HepG2 (cell line): ENCODE data around the gene UBE2B. TPM values are rescaled to one million over a fixed set of nuclear protein-coding genes. Genes with fewer than 3 reads are reported as not detected.

Source experiments
- ATAC-seq: fragments of 200-7000 bp; cut with Tn5 transposase; 3 replicates; pipeline ENCODE4 v1.9.1; 2020; ENCODE audit warnings: mild to moderate bottlenecking, moderate library complexity
- BruUV-seq: library from RNA; stranded (reverse); fragments of 400-500 nt; replicated peaks from 2 replicates; lab custom pipeline; 2021; lab: Mats Ljungman, UMichigan
- CTCF ChIA-PET: fragments of 300-600 bp; formaldehyde crosslinking; extraction: SDS; loops from one replicate; lab custom pipeline; 2021; ENCODE audit warnings: low total read pairs, inconsistent platforms, low intra/inter-chr PET ratio; lab: Yijun Ruan, JAX
- POLR2A ChIA-PET: fragments of 350-600 bp; sonication (Branson Sonifier 250); formaldehyde crosslinking; loops from one replicate; lab custom pipeline; 2020; ENCODE audit warnings: antibody characterized with exemption, inconsistent platforms; lab: Yijun Ruan, JAX
- DNase-seq: peaks from one replicate; pipeline ENCODE4 v3.0.0-alpha.2; 2015; ENCODE audit warnings: low spot score
- FAIRE-seq: peaks from 3 replicates; lab custom pipeline; 2011; peaks lifted over from hg19 to GRCh38; lab: Jason Lieb, UNC
- H2AFZ ChIP-seq: one replicate; pipeline ENCODE4 v1.6.1; 2011; ENCODE audit warnings: low read length, inconsistent platforms
- H3K27ac ChIP-seq: fragments of 300-600 bp; 3 replicates; pipeline ENCODE4 v1.8.0; 2011; ENCODE audit warnings: mixed run types, mild to moderate bottlenecking, mixed read lengths, low read length, inconsistent platforms; ENCODE audit not compliant: insufficient read depth; ENCODE audit errors: extremely low read length
- H3K27me3 ChIP-seq, 2 experiments: fragments of 200-600 bp in 1 of 2; 2 replicates in 1 of 2; 3 replicates in 1 of 2; pipeline versions ENCODE4 v1.6.0 to v1.8.0; 2011; ENCODE audit warnings: low read length in 2 of 2, mild to moderate bottlenecking in 2 of 2, moderate library complexity in 2 of 2, inconsistent platforms in 1 of 2; ENCODE audit not compliant: insufficient read depth in 2 of 2, control insufficient read depth in 1 of 2
- H3K36me3 ChIP-seq, 2 experiments: fragments of 200-600 bp in 1 of 2; replicated peaks in 1 of 2; 2 replicates in 1 of 2; 3 replicates in 1 of 2; pipeline versions ENCODE4 v1.5.1 to v1.8.0; 2011; ENCODE audit warnings: low read length in 2 of 2, inconsistent platforms in 1 of 2; ENCODE audit not compliant: insufficient read depth in 2 of 2, control insufficient read depth in 1 of 2
- H3K4me1 ChIP-seq: 2 replicates; pipeline ENCODE4 v1.5.1; 2012; ENCODE audit warnings: low read length, inconsistent platforms; ENCODE audit not compliant: insufficient read depth
- H3K4me2 ChIP-seq: 2 replicates; pipeline ENCODE4 v1.6.0; 2011; ENCODE audit warnings: low read depth, low read length, inconsistent platforms
- H3K4me3 ChIP-seq, 3 experiments: fragments of 200-600 bp in 1 of 3; sonication (generic), shearing (Covaris generic) in 1 of 3; replicated peaks in 1 of 3; 2 replicates each; pipeline ENCODE4 v1.5.1; 2011 to 2016; ENCODE audit warnings: low read length in 3 of 3, inconsistent platforms in 2 of 3, low read depth in 2 of 3, mild to moderate bottlenecking in 2 of 3, control low read depth in 1 of 3, mixed read lengths in 1 of 3; ENCODE audit not compliant: insufficient read depth in 1 of 3
- H3K79me2 ChIP-seq: one replicate; pipeline ENCODE4 v1.6.1; 2011; ENCODE audit warnings: low read length, inconsistent platforms; ENCODE audit not compliant: insufficient read depth
- H3K9ac ChIP-seq: 2 replicates; pipeline ENCODE4 v1.6.0; 2011; ENCODE audit warnings: mild to moderate bottlenecking, low read depth, low read length, inconsistent platforms; ENCODE audit not compliant: insufficient read depth
- H3K9me3 ChIP-seq: 2 replicates; pipeline ENCODE4 v1.5.1; 2012; ENCODE audit warnings: mild to moderate bottlenecking, low read length
- H4K20me1 ChIP-seq: 2 replicates; pipeline ENCODE4 v1.6.0; 2011; ENCODE audit warnings: inconsistent platforms, mild to moderate bottlenecking, low read length, moderate library complexity; ENCODE audit not compliant: insufficient read depth
- ATF7 ChIP-seq, 2 experiments: fragments of 450-650 bp in 1 of 2; sonication (generic) in 1 of 2; formaldehyde crosslinking in 1 of 2; IDR thresholded peaks; 2 replicates each; pipeline versions ENCODE4 v1.4.0 to v1.6.1; 2016 to 2020; ENCODE audit warnings: antibody characterized with exemption in 1 of 2, mild to moderate bottlenecking in 1 of 2, missing genetic modification reagents in 1 of 2
- RARG ChIP-seq: sonication (generic); formaldehyde crosslinking; IDR thresholded peaks from 2 replicates; pipeline ENCODE4 v1.4.0; 2020; ENCODE audit warnings: low read depth, mild to moderate bottlenecking, missing genetic modification reagents
- TOPORS ChIP-seq: sonication (generic); formaldehyde crosslinking; IDR thresholded peaks from 2 replicates; pipeline ENCODE4 v1.8.0; 2023; ENCODE audit warnings: mild to moderate bottlenecking, missing genetic modification reagents
- ZNF274 ChIP-seq: sonication (generic); formaldehyde crosslinking; IDR thresholded peaks from 2 replicates; pipeline ENCODE4 v1.5.1; 2020; ENCODE audit warnings: mild to moderate bottlenecking, missing genetic modification reagents
- WGBS: methylation state at CpG from one replicate; pipeline ENCODE4 v1.1.6; 2017; ENCODE audit warnings: low lambda C conversion rate; 5-methylcytosine and 5-hydroxymethylcytosine counted together
- in situ Hi-C: cut with HindIII; loops from 2 replicates; pipeline ENCODE4 v1.10.0; 2017; ENCODE audit warnings: low pct_unique_long_range_greater_than_20kb; ENCODE audit not compliant: extremely low pct_ligation_motif_present
- intact Hi-C: fragments of 100-400 bp; cut with micrococcal nuclease; formaldehyde crosslinking; loops from one replicate; pipeline ENCODE4 v1.10.0; 2022; ENCODE audit not compliant: unreplicated experiment
- polyA plus RNA-seq, 8 experiments: library from polyadenylated mRNA; depleted of rRNA in 3 of 8; stranded (reverse) in 7 of 8; unstranded in 1 of 8; fragments of >200 nt; fragmentation: Illumina TruSeq in 4 of 8; extraction: Trizol in 4 of 8; gene quantifications; 2 replicates each; pipeline versions ENCODE4 v1.2.1 to v1.2.3, GENCODE V29; 2011 to 2016; ENCODE audit warnings: low read depth in 4 of 8, missing spikeins in 1 of 8, mixed read lengths in 1 of 8; ENCODE audit not compliant: insufficient read depth in 1 of 8
- total RNA-seq, 5 experiments: library from RNA; depleted of rRNA; stranded (reverse); fragments of >200 nt; fragmentation: Illumina TruSeq; extraction: Trizol; gene quantifications; 2 replicates each; pipeline ENCODE4 v1.2.3, GENCODE V29; 2016; ENCODE audit warnings: low read depth in 1 of 5
- TF ChIP-seq, protein P1 (sequence below): sonication (generic); formaldehyde crosslinking; IDR thresholded peaks from 2 replicates; pipeline ENCODE4 v1.5.0; 2020; ENCODE audit warnings: missing genetic modification reagents
- TF ChIP-seq, protein P2 (sequence below): sonication (generic); formaldehyde crosslinking; IDR thresholded peaks from 2 replicates; pipeline ENCODE4 v1.4.0; 2020; ENCODE audit warnings: missing genetic modification reagents; ENCODE audit errors: not compliant biosample characterization

UBE2B gene
- total and polyA plus RNA-seq, 2 of the 13 experiments (the other 11 are each of a cell fraction or from before 2014, with no cell fraction given), result 25.2 to 56.0 TPM

DNA sequence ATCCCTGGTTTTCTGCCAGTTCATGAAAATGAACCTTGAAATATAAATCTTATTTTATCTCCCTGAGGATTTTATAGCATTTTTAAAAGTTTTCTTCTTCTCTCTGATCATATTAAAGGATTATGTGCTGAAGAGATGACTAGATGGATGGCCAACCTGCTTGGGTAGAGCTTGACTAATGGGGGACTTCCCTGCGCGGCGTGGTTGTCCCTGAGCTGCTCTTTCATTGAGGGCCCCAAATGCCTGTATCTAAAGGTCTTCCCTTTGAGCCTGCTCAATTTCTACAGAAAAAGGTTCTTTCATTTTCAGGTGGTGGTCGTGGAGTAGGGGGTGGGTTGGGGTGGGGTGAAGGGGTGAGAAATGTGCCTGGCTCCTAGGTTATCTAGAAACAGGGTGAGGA, 60.8 kb downstream of the UBE2B start:
- Histone ChIP-seq H3K27me3 (peaks cover 2 to 16% of the 10 kb centered on the region in 2 experiments; a peak in 4 of 5 replicates), H4K20me1 (no peaks in the 10 kb centered on the region), H3K79me2 (no peaks in the 10 kb centered on the region), H3K9ac (no peak overlapping the region), H3K36me3 (no peaks in the 10 kb centered on the region), H3K4me1 (peaks cover 52% of the 10 kb centered on the region), H3K4me3 (no peak overlapping the region), H2AFZ (no peak overlapping the region), H3K4me2 (peak overlapping the region; percentile 77; the same call in 1 of the 2 replicates)
- FAIRE-seq (no peak), ATAC-seq (no peak)
- POLR2A ChIA-PET, result interaction anchor here (1.0 to 1.5 kb wide), 5 partner anchors 16 to 80 kb away, joined by 3 to 4 read pairs (median 3); partner anchors contain the start of gene UBE2B
- CTCF ChIA-PET, result no interaction called here
- 69% methylated on average over 4 of the region's 4 CpGs for WGBS
- in situ Hi-C loops, result no loop called here
- intact Hi-C loops, result no loop called here
- no TSS peak for BruUV-seq
- TF ChIP-seq ATF7 (IDR thresholded peaks at IDR 0.05), result no peak
- TF ChIP-seq ATF7 (CRISPR knock-in tag; IDR thresholded peaks at IDR 0.05), result no peak
- TF ChIP-seq, protein P1, sequence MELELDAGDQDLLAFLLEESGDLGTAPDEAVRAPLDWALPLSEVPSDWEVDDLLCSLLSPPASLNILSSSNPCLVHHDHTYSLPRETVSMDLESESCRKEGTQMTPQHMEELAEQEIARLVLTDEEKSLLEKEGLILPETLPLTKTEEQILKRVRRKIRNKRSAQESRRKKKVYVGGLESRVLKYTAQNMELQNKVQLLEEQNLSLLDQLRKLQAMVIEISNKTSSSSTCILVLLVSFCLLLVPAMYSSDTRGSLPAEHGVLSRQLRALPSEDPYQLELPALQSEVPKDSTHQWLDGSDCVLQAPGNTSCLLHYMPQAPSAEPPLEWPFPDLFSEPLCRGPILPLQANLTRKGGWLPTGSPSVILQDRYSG (CRISPR knock-in tag), result no peak
- no peak for TF ChIP-seq TOPORS
- TF ChIP-seq, protein P2, sequence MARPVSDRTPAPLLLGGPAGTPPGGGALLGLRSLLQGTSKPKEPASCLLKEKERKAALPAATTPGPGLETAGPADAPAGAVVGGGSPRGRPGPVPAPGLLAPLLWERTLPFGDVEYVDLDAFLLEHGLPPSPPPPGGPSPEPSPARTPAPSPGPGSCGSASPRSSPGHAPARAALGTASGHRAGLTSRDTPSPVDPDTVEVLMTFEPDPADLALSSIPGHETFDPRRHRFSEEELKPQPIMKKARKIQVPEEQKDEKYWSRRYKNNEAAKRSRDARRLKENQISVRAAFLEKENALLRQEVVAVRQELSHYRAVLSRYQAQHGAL, result no peak
- TF ChIP-seq RARG (CRISPR knock-in tag), result no peak
- no peak for TF ChIP-seq ZNF274 (CRISPR knock-in tag)
- TF ChIP-seq, all 625 proteins: peak for 0
- DNase-seq, result no peak
- H3K9me3 ChIP-seq, result no peaks in the 10 kb centered on the region
- no peak overlapping the region for H3K27ac ChIP-seq
